ENCODE measurements around the gene CHD9.
"Not testable (repeated sequence)": the region's sequence is repeated elsewhere in the genome, so short reads cannot be mapped to it uniquely, and the experiment has no call there.

The CHD9 gene

GRCh38 chr16:53051255-53051654 is 3.5 kb upstream of the CHD9 start:
- not testable (repeated sequence) for DNase-seq

- DNase-seq = no peak
Measured at GRCh38 chr16:53052519-53053501, 2.0 kb upstream of the CHD9 start, which contains the start of gene CHD9NB. TSS of gene CHD9NB (minus strand) at chr16:53052897. CDS start at chr16:53044158, 8,739 bp downstream.

GRCh38 chr16:53053967-53054669 is 673 bp upstream of the CHD9 start:
- DNase-seq = peak; percentile 13

- no peak for DNase-seq
Measured at GRCh38 chr16:53055541-53056391, 975 bp downstream of the CHD9 start.

- no peak for DNase-seq
Measured at GRCh38 chr16:53056392-53056881, 1.6 kb downstream of the CHD9 start.

- DNase-seq = no peak
Measured at GRCh38 chr16:53057658-53058057, 2.9 kb downstream of the CHD9 start.

- no peak for DNase-seq
Measured at GRCh38 chr16:53058441-53058840, 3.6 kb downstream of the CHD9 start.

GRCh38 chr16:53058882-53059281 is 4.1 kb downstream of the CHD9 start:
- DNase-seq = no peak

GRCh38 chr16:53059672-53060071 is 4.9 kb downstream of the CHD9 start:
- no peak for DNase-seq

- DNase-seq = no peak
Measured at GRCh38 chr16:53061256-53061655, 6.5 kb downstream of the CHD9 start.

- peak; percentile 15 for DNase-seq
Measured at GRCh38 chr16:53061701-53062159, 6.9 kb downstream of the CHD9 start.

- DNase-seq = no peak
Measured at GRCh38 chr16:53064081-53064578, 9.3 kb downstream of the CHD9 start.

- DNase-seq = no peak
Measured at GRCh38 chr16:53065461-53066061, 10.8 kb downstream of the CHD9 start.

GRCh38 chr16:53067675-53068074 is 12.9 kb downstream of the CHD9 start:
- DNase-seq = no peak

GRCh38 chr16:53068423-53068833 is 13.6 kb downstream of the CHD9 start:
- DNase-seq = no peak

- no peak for DNase-seq
Measured at GRCh38 chr16:53069772-53070171, 15.0 kb downstream of the CHD9 start.

- no peak for DNase-seq
Measured at GRCh38 chr16:53071748-53072301, 17.0 kb downstream of the CHD9 start.

GRCh38 chr16:53073022-53073421 is 18.2 kb downstream of the CHD9 start:
- no peak for DNase-seq

- DNase-seq = not testable (repeated sequence)
Measured at GRCh38 chr16:53074296-53074695, 19.5 kb downstream of the CHD9 start.

- not testable (repeated sequence) for DNase-seq
Measured at GRCh38 chr16:53075461-53075860, 20.7 kb downstream of the CHD9 start.

GRCh38 chr16:53078247-53078646 is 23.5 kb downstream of the CHD9 start:
- no peak for DNase-seq
